CD4-positive, alpha-beta T cell treated with Interleukin-4 for 1 hour (primary cell): ENCODE results near the gene PANK4.

ENCODE experiments used
- DNase-seq, 2 donors: peaks; one replicate each; pipeline ENCODE4 v3.0.0-alpha.2; 2020 to 2022

PANK4 gene

DNA sequence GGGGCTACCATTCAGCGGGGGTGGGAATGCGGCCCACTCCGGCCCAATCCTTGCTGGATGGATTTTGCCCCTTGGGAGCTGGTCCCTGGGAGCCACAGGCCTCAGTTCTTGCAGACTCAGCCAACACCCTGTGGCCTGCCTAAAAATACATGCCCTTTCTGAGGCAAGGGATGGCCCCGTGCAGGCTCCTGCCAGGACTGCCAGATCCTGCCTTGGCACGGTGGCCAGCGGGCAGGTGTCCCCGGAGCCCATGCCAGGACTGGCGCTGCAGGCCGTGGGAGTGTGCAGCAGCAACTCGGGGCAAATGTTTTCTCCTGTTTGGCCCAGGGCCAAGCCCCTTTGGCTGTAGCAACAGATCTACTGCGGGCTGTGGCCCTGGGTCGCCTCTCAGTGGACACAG lies 1.6 kb upstream of the PANK4 start:
- no peak for DNase-seq

- DNase-seq, result no peak
Observed at GRCh38 chr1:2527556-2527860, 1.1 kb upstream of the PANK4 start.

GRCh38 chr1:2526824-2527555 lies 594 bp upstream of the PANK4 start:
- peak in 1 of 2 donors; percentile 22 for DNase-seq

GRCh38 chr1:2525572-2525919 lies 850 bp downstream of the PANK4 start:
- DNase-seq, result no peak

DNA sequence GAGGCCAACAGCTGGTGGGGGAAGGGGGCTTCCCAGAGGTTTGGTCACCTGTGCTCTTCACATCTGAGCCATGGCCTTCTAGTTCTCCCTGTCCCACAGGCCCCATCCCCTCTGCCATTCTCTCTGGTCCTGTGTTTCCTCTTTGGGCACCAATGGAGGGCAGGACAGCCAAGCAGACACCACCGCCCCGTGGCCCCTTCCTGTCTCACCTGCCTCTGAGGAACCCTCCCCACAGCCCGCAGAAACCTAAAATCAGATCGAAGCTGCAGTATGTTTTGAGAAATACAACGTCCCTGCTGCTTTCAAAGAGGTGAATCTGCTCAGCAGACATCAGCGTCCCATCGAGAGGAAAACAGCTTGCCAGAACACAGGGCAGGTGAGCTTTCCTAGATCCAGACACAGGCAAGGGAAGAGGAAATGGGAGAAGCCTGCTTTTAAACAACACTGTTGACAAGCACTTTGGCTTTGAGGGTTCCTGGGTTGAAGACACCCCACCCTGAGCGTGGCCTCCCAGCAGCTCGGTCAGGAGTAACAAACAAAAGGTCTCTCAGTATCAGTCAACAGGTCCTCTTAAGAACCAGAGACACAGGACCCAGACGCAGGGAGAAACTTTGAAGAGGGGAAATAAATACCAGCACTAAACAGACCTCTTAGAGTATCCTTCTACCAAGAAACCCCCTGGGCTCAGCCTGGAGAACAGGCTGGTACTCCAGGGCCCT lies 2.3 kb downstream of the PANK4 start:
- DNase-seq, result peak; percentile 28 to 68

GRCh38 chr1:2523191-2523890 lies 3.1 kb downstream of the PANK4 start:
- no peak for DNase-seq

GRCh38 chr1:2522230-2522629 lies 4.2 kb downstream of the PANK4 start:
- DNase-seq, result no peak

- DNase-seq, result no peak
Observed at GRCh38 chr1:2520806-2521205, 5.6 kb downstream of the PANK4 start.

GRCh38 chr1:2520206-2520605 lies 6.2 kb downstream of the PANK4 start:
- DNase-seq, result no peak

DNA sequence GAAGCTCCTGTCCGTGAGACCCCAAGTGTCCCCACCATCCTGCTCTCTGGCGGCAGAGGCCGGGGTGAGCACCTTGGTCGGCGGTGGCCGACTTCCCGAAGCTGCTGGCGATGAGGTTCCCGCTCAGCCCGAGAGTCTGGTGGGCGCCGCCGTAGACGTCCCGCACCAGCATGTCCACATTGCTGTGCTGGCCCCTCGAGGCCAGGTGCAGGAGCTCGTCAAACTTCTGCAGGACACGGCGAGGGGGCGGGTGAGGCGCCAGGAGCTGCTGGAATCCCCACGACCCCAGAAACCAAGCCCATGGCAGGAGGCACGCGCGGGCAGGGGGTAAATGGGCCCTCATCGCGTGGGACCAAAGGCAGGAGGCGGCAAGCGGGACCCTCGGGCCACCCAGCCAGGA lies 6.7 kb downstream of the PANK4 start:
- no peak for DNase-seq

DNA sequence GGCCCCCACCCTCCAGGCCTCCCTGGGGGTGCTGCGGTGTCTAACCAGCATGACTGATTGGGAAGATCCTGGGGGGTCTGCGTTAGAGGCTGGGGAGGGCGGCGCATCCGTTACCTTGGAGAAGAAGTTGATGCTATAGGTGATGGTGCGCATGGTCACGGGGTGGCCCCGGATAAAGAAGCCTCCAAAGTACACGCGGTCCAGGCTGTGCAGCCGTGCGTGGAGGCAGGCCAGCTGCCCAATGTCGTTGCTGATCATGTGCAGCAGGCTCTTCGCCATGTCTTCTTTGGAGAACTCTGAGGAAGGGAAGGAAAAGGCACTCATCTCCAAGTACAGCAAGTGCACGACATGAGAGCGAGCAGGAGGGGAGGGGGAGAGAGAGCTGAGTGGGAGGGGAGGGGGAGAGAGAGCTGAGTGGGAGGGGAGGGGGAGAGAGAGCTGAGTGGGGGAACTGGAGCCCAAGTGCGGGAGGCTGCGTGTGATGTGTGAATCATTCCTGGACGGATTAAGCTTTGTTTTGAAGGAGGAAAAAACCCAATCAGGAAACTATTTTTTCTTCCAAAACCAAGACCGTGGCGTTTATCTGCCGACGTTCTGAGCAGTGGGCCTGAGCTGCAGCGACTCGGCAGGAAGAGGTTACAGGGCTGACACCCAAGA lies 7.2 kb downstream of the PANK4 start:
- no peak for DNase-seq

GRCh38 chr1:2518528-2518927 lies 7.9 kb downstream of the PANK4 start:
- no peak for DNase-seq

- DNase-seq, result no peak
Observed at GRCh38 chr1:2517966-2518365, 8.4 kb downstream of the PANK4 start.

DNA sequence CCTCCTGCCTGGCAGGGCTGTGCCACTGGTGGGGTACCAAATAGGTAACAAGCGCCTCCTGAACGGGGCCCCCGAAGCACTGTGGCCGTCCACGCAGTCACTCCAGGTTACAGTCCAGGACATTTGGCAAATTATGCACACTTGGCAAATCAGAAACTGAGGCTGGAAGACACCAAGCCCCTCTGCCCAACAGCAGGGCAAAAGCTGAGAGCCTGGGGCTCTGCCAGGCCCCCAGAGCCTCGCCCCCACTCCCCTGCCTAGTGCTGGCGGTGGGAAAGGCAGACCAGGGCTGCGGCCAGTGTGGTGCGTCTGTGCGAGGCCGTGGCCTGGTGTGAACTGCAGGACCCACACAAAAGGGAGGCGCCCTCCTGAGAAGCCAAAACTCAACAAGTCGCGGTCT lies 9.4 kb downstream of the PANK4 start:
- DNase-seq, result no peak

DNA sequence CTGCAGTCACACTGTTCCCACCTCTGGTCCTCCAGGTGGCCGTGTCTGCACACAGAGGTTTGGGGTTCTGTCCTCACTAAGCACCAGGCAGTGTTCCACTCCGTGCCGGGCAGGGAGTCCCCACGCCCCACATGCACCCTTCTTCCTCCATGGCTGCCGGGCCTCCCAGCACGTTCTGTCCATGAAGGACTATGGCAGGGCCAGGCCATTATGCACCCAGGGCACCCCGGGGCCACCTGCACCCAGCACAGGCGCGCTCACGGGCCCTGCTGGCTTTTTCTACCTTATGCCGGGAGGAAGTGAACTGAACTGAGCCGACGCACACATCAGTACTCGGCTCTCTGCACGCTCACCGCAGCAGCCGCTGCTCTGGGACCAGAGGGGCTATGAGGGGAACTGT lies 10.3 kb downstream of the PANK4 start:
- DNase-seq, result no peak

DNA sequence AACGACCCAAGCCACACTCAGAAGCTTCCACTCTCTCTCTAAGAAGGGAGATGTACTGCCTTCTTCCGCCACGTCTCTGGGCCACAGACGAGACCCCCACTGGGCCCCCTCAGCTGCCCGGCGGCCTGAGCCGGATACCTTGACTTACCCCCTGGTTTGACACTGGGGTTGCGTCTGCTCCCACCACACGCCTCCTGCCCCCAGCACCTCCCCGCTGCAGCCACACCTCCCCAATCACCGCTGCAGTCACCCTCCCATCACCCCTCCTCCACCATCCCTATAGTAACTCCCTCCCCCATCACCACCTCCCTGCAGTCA lies 10.7 kb downstream of the PANK4 start:
- no peak for DNase-seq

GRCh38 chr1:2514863-2515762 lies 11.3 kb downstream of the PANK4 start:
- no peak for DNase-seq

DNA sequence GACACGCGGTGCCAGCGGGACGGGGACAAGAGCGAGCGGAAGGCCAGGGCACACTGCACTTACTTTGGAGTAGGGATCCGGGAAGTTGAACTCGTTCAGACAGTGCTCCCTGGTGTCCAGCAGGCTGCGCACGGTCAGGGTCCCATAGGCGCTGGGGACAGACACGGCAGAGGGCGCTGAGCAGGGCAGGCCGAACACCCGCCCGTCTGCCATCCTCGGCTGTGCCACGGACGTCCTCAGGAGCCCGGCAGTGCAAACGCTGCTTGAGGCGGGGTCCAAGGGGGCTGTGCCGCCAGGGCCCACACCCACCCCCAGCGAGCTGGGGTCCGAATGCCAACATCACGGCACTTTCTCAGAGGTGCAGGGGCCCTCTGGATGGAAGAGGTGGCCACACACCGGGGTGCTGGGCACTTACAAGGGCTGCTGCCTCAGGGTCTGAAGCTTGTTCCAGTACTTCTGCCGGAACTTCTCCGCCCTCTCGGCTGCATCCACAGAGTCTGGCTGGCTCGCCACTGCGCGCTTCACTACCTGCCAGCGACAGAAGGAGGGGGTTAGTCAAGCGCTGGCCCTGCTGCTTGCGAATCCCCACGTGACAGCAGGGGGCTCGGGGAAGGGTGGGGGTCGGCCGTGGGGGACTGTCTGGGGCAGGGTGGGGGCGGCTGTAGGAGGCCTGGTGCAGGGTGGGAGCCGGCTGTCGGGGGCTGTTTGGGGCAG lies 12.3 kb downstream of the PANK4 start:
- no peak for DNase-seq

DNA sequence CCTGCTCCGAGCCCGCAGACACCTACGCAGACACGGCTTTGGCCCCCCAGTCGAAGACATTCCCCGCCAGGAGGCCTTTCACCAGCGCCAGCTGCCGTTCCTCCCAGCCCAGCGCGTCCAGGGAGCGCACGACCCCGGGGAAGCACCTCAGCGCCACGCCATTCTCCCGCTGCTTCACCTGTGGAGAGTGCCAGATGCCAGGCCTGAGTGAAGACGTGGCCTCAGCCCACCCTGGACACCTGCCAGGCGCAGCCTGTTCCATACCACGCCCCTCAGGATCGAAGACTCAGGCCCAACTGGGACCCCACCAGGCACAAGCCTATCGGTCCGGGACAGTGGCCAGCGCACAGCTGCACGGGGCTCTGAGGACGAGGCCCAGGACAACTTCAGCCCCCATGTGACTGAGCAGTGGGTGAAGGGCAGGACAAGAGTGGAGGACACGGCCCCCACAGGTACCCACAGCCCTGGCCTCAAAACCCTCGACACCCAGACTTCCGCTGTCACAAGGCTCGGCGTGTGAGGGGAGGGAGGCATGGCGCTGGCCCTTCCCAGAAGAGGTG lies 13.5 kb downstream of the PANK4 start:
- DNase-seq, result no peak

DNA sequence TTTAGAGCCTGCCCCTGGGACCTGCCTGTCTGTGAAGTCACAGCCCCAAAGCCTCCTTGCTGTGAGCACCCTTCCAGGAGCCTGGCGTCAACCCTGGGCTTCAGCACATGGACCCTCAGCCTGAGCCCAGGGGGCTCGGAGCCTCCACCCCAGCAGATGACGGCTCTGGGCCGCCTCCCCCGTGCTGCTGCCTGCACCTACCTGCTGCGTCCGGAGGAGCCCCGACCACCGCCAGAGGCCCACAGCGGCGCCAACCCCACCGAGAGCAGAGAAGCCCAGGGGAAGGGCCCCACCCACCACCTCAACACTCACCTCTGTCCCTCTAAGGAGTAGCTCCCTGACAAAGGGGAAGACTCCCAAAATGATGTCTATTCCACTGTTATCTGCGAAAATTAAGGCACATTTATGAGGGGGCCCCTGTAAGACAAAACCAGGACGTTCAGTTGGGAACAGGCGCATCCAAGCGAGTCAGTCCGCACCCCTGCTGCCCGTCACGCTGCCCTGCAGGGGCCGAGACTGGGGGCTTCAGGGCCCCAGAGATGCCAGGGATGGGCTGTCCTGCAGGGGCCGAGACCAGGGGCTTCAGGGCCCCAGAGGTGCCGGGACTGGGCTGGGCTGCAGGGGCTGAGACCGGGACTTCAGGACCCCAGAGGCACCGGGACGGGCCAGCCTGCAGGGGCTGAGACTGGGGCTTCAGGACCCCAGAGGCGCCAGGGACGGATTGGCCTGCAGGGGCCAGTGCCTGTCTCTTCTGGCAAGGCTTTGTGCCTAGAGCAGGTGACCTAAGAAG lies 15.8 kb downstream of the PANK4 start:
- DNase-seq, result no peak

GRCh38 chr1:2509589-2509988 lies 16.8 kb downstream of the PANK4 start:
- DNase-seq, result no peak
